T-helper 1 cell treated with Interleukin-12 subunit alpha and Interleukin-12 subunit beta and Interleukin-4 antibody, amounts not matched to agents 30 ng/mL and 1 ng/mL, for 36 hours (primary cell): ENCODE measurements around the gene TMEM147. TPM values are rescaled to one million over a fixed set of nuclear protein-coding genes. Genes with fewer than 3 reads are reported as not detected.

Experiments
- intact Hi-C: fragments of 100-400 bp; cut with micrococcal nuclease; formaldehyde crosslinking; loops from one replicate; pipeline ENCODE4 v1.15.1; 2024
- total RNA-seq: library from RNA; stranded (reverse); gene quantifications from 2 replicates; pipeline ENCODE4 v1.2.3, GENCODE V29; 2022

The TMEM147 gene
- total RNA-seq, 1 donor from 2014 or later, result 60.2 TPM

GRCh38 chr19:35545855-35546381, 492 bp downstream of the TMEM147 start:
- intact Hi-C loops, result loop anchor here (1.0 to 10.0 kb wide), 10 partner anchors 11 to 449 kb away; partner anchors contain the start of genes COX6B1, DMKN, HAUS5 and LIN37

- intact Hi-C loops, result loop anchor here (5.0 to 10.0 kb wide), 2 partner anchors 386 to 448 kb away; partner anchors contain the start of gene SDHAF1
Observed at GRCh38 chr19:35546532-35546931, 1.1 kb downstream of the TMEM147 start.

- intact Hi-C loops, result loop anchor here (1.0 to 10.0 kb wide), 8 partner anchors 43 to 446 kb away; partner anchors contain the start of genes HAUS5 and SDHAF1
Observed at GRCh38 chr19:35549174-35549788, 3.9 kb downstream of the TMEM147 start.

- intact Hi-C loops, result loop anchor here (1.0 to 10.0 kb wide), 8 partner anchors 42 to 445 kb away; partner anchors contain the start of genes HAUS5 and SDHAF1
Observed at GRCh38 chr19:35549879-35550523, 4.6 kb downstream of the TMEM147 start.

- intact Hi-C loops, result no loop called here
Observed at GRCh38 chr19:35551091-35551810, 5.8 kb downstream of the TMEM147 start.

- intact Hi-C loops, result no loop called here
Observed at GRCh38 chr19:35552534-35553384, 7.3 kb downstream of the TMEM147 start.

GRCh38 chr19:35553385-35554000, 8.1 kb downstream of the TMEM147 start:
- intact Hi-C loops, result no loop called here

GRCh38 chr19:35554076-35554475, 8.7 kb downstream of the TMEM147 start:
- intact Hi-C loops, result no loop called here

GRCh38 chr19:35555301-35556005, 10.0 kb downstream of the TMEM147 start:
- intact Hi-C loops, result no loop called here

GRCh38 chr19:35556025-35556590, 10.7 kb downstream of the TMEM147 start:
- intact Hi-C loops, result no loop called here

GRCh38 chr19:35556846-35557538, 11.6 kb downstream of the TMEM147 start:
- intact Hi-C loops, result loop anchor here (1.0 kb wide), 1 partner anchor 12 kb away; the partner anchor contains the start of gene TMEM147

GRCh38 chr19:35557539-35558399, 12.3 kb downstream of the TMEM147 start:
- intact Hi-C loops, result loop anchor here (1.0 kb wide), 2 partner anchors 12 to 55 kb away; partner anchors contain the start of genes HAUS5 and TMEM147

GRCh38 chr19:35558400-35559280, 13.2 kb downstream of the TMEM147 start:
- intact Hi-C loops, result loop anchor here (1.0 kb wide), 1 partner anchor 54 kb away; the partner anchor contains the start of gene HAUS5

- intact Hi-C loops, result no loop called here
Observed at GRCh38 chr19:35559281-35559659, 13.8 kb downstream of the TMEM147 start.

GRCh38 chr19:35559781-35560180, 14.4 kb downstream of the TMEM147 start:
- intact Hi-C loops, result no loop called here

GRCh38 chr19:35560271-35560670, 14.8 kb downstream of the TMEM147 start:
- intact Hi-C loops, result no loop called here

- intact Hi-C loops, result no loop called here
Observed at GRCh38 chr19:35560677-35561076, 15.3 kb downstream of the TMEM147 start.
